GM23338 (cell line): ENCODE data around the gene MYO9A. TPM values are rescaled to one million over a fixed set of nuclear protein-coding genes. Genes with fewer than 3 reads are reported as not detected.

ENCODE experiments used
- ATAC-seq: fragments of 200-7000 bp; cut with Tn5 transposase; 3 replicates; pipeline ENCODE4 v1.9.1; 2020
- DNase-seq: peaks from one replicate; pipeline ENCODE4 v3.0.0-alpha.2; 2015; ENCODE audit warnings: low spot score
- H2AFZ ChIP-seq: fragments of 200-600 bp; sonication (generic); 2 replicates; pipeline ENCODE4 v1.8.0; 2016; ENCODE audit warnings: antibody characterized with exemption, mild to moderate bottlenecking, moderate library complexity
- H3F3A ChIP-seq: fragments of 200-600 bp; sonication (generic); replicated peaks from 2 replicates; pipeline ENCODE4 v1.8.0; 2017; ENCODE audit warnings: antibody characterized with exemption, mixed run types, low read depth
- H3K27ac ChIP-seq: fragments of 200-600 bp; sonication (generic); 2 replicates; pipeline ENCODE4 v1.6.1; 2016; ENCODE audit warnings: low read depth
- H3K27me3 ChIP-seq: fragments of 200-600 bp; sonication (generic); 2 replicates; pipeline ENCODE4 v1.8.0; 2016; ENCODE audit warnings: mild to moderate bottlenecking, mixed run types, moderate library complexity; ENCODE audit not compliant: insufficient read depth
- H3K36me3 ChIP-seq: fragments of 200-600 bp; sonication (generic); 2 replicates; pipeline ENCODE4 v1.8.0; 2016; ENCODE audit warnings: mild to moderate bottlenecking; ENCODE audit not compliant: insufficient read depth
- H3K4me1 ChIP-seq: fragments of 200-600 bp; sonication (generic); 2 replicates; pipeline ENCODE4 v1.8.0; 2016; ENCODE audit warnings: mild to moderate bottlenecking, moderate library complexity; ENCODE audit not compliant: insufficient read depth
- H3K4me2 ChIP-seq: fragments of 200-600 bp; sonication (generic); 2 replicates; pipeline ENCODE4 v1.7.1; 2017; ENCODE audit warnings: mixed run types
- H3K4me3 ChIP-seq: fragments of 200-600 bp; sonication (generic); 2 replicates; pipeline ENCODE4 v1.6.1; 2016; ENCODE audit warnings: mixed run types
- H3K79me2 ChIP-seq: fragments of 200-600 bp; sonication (generic); replicated peaks from 2 replicates; pipeline ENCODE4 v1.8.0; 2017; ENCODE audit warnings: mild to moderate bottlenecking; ENCODE audit not compliant: insufficient read depth
- H3K9me2 ChIP-seq: fragments of 200-600 bp; sonication (generic); 2 replicates; pipeline ENCODE4 v1.8.0; 2017; ENCODE audit not compliant: insufficient read depth
- H4K20me1 ChIP-seq: fragments of 200-600 bp; sonication (generic); replicated peaks from 2 replicates; pipeline ENCODE4 v1.8.0; 2017; ENCODE audit warnings: mild to moderate bottlenecking; ENCODE audit not compliant: insufficient read depth
- H3K27ac Mint-ChIP-seq: 2 replicates; pipeline ENCODE4 v1.8.0; 2020; ENCODE audit warnings: inconsistent platforms, mild to moderate bottlenecking, moderate library complexity, mixed read lengths
- H3K27me3 Mint-ChIP-seq: 3 replicates; pipeline ENCODE4 v1.8.0; 2022; ENCODE audit warnings: low read depth, mild to moderate bottlenecking, moderate library complexity, mixed read lengths, inconsistent platforms; ENCODE audit not compliant: insufficient read depth, poor library complexity
- H3K36me3 Mint-ChIP-seq: 3 replicates; pipeline ENCODE4 v1.8.0; 2021; ENCODE audit warnings: low read depth, mild to moderate bottlenecking, inconsistent platforms, moderate library complexity, mixed read lengths
- H3K4me1 Mint-ChIP-seq: 3 replicates; pipeline ENCODE4 v1.8.0; 2020; ENCODE audit warnings: mild to moderate bottlenecking, inconsistent platforms, mixed read lengths
- H3K4me3 Mint-ChIP-seq: 3 replicates; pipeline ENCODE4 v1.8.0; 2021; ENCODE audit warnings: moderate library complexity, mild to moderate bottlenecking, inconsistent platforms, mixed read lengths
- H3K9me3 Mint-ChIP-seq: 3 replicates; pipeline ENCODE4 v1.8.0; 2020; ENCODE audit warnings: moderate library complexity, mild to moderate bottlenecking, inconsistent platforms, mixed read lengths
- CREB1 ChIP-seq: fragments of 250-450 bp; sonication (Bioruptor Pico); IDR thresholded peaks from 2 replicates; pipeline ENCODE4 v1.5.0; 2020; ENCODE audit warnings: low read depth, mild to moderate bottlenecking, moderate library complexity
- EZH2 ChIP-seq: fragments of 200-600 bp; sonication (generic); IDR thresholded peaks from one replicate; pipeline ENCODE4 v1.8.0; 2017; ENCODE audit warnings: antibody characterized with exemption, mild to moderate bottlenecking, low read depth; ENCODE audit not compliant: unreplicated experiment
- EZH2phosphoT487 ChIP-seq: fragments of 200-600 bp; sonication (generic); IDR thresholded peaks from one replicate; pipeline ENCODE4 v1.8.1; 2018; ENCODE audit warnings: antibody characterized with exemption; ENCODE audit not compliant: unreplicated experiment
- JUNB ChIP-seq: IDR thresholded peaks from one replicate; pipeline ENCODE4 v1.6.1; 2016; ENCODE audit warnings: antibody characterized with exemption; ENCODE audit not compliant: unreplicated experiment
- NANOG ChIP-seq: IDR thresholded peaks from 2 replicates; pipeline ENCODE4 v1.6.1; 2016; ENCODE audit warnings: antibody characterized with exemption, borderline replicate concordance
- POLR2AphosphoS5 ChIP-seq: IDR thresholded peaks from 2 replicates; pipeline ENCODE4 v1.6.1; 2016; ENCODE audit warnings: antibody characterized with exemption, low read depth
- STAT1 ChIP-seq: IDR thresholded peaks from one replicate; pipeline ENCODE4 v1.6.1; 2016; ENCODE audit warnings: antibody characterized with exemption; ENCODE audit not compliant: unreplicated experiment
- ZNF114 ChIP-seq: fragments of 250-450 bp; sonication (Bioruptor Pico); IDR thresholded peaks from 2 replicates; pipeline ENCODE4 v1.5.0; 2020; ENCODE audit warnings: mild to moderate bottlenecking, moderate library complexity
- ZNF331 ChIP-seq: fragments of 250-450 bp; sonication (Bioruptor Pico); IDR thresholded peaks from 2 replicates; pipeline ENCODE4 v1.5.0; 2020; ENCODE audit warnings: low read depth, mild to moderate bottlenecking, moderate library complexity
- polyA plus RNA-seq: library from polyadenylated mRNA; unstranded; fragments of >200 nt; fragmentation: Nextera tagmentation; extraction: Ambion mirVana; gene quantifications from 2 replicates; pipeline ENCODE4 v1.2.1, GENCODE V29; 2016
- total RNA-seq: library from RNA; depleted of rRNA; stranded (reverse); fragments of >200 nt; shearing (Covaris generic); gene quantifications from 2 replicates; pipeline ENCODE4 v1.2.3, GENCODE V29; 2014
- TF ChIP-seq, protein P1 (sequence below): fragments of 250-450 bp; sonication (Bioruptor Pico); IDR thresholded peaks from 2 replicates; pipeline ENCODE4 v1.5.0; 2020; ENCODE audit warnings: mild to moderate bottlenecking, moderate library complexity
- TF ChIP-seq, protein P2 (sequence below): IDR thresholded peaks from 2 replicates; pipeline ENCODE4 v1.6.1; 2016; ENCODE audit warnings: antibody characterized with exemption
- TF ChIP-seq, protein P3 (sequence below): IDR thresholded peaks from one replicate; pipeline ENCODE4 v1.6.1; 2018; ENCODE audit warnings: antibody characterized with exemption; ENCODE audit not compliant: unreplicated experiment
- TF ChIP-seq, protein P4 (sequence below), 2 experiments: fragments of 200-600 bp in 1 of 2; sonication (generic) in 1 of 2; conservative IDR thresholded peaks; 2 replicates each; pipeline versions ENCODE4 v1.5.1 to v1.6.1; 2016 to 2017; ENCODE audit warnings: antibody characterized with exemption in 2 of 2, low read depth in 2 of 2, mild to moderate bottlenecking in 2 of 2, moderate library complexity in 1 of 2

The MYO9A gene
- total and polyA plus RNA-seq, 2 experiments from 2014 or later = 11.6 to 32.8 TPM

DNA sequence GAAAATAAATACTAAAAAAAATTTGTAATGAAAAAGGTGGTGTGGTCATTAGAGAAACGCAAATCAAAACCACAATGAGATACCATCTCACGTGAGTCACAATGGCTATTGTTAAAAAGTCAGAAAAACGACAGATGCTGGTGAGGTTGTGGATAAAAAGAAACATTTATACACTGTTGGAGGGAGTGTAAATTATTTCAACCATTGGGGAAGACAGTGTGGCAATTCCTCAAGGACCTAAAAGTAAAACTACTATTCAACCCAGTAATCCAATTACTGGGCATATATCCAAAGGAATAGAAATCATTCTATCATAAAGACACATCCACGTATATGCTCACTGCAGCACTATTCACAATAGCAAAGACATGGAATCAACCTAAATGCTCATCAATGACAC, 120.3 kb downstream of the MYO9A start:
- TF ChIP-seq, protein P1, sequence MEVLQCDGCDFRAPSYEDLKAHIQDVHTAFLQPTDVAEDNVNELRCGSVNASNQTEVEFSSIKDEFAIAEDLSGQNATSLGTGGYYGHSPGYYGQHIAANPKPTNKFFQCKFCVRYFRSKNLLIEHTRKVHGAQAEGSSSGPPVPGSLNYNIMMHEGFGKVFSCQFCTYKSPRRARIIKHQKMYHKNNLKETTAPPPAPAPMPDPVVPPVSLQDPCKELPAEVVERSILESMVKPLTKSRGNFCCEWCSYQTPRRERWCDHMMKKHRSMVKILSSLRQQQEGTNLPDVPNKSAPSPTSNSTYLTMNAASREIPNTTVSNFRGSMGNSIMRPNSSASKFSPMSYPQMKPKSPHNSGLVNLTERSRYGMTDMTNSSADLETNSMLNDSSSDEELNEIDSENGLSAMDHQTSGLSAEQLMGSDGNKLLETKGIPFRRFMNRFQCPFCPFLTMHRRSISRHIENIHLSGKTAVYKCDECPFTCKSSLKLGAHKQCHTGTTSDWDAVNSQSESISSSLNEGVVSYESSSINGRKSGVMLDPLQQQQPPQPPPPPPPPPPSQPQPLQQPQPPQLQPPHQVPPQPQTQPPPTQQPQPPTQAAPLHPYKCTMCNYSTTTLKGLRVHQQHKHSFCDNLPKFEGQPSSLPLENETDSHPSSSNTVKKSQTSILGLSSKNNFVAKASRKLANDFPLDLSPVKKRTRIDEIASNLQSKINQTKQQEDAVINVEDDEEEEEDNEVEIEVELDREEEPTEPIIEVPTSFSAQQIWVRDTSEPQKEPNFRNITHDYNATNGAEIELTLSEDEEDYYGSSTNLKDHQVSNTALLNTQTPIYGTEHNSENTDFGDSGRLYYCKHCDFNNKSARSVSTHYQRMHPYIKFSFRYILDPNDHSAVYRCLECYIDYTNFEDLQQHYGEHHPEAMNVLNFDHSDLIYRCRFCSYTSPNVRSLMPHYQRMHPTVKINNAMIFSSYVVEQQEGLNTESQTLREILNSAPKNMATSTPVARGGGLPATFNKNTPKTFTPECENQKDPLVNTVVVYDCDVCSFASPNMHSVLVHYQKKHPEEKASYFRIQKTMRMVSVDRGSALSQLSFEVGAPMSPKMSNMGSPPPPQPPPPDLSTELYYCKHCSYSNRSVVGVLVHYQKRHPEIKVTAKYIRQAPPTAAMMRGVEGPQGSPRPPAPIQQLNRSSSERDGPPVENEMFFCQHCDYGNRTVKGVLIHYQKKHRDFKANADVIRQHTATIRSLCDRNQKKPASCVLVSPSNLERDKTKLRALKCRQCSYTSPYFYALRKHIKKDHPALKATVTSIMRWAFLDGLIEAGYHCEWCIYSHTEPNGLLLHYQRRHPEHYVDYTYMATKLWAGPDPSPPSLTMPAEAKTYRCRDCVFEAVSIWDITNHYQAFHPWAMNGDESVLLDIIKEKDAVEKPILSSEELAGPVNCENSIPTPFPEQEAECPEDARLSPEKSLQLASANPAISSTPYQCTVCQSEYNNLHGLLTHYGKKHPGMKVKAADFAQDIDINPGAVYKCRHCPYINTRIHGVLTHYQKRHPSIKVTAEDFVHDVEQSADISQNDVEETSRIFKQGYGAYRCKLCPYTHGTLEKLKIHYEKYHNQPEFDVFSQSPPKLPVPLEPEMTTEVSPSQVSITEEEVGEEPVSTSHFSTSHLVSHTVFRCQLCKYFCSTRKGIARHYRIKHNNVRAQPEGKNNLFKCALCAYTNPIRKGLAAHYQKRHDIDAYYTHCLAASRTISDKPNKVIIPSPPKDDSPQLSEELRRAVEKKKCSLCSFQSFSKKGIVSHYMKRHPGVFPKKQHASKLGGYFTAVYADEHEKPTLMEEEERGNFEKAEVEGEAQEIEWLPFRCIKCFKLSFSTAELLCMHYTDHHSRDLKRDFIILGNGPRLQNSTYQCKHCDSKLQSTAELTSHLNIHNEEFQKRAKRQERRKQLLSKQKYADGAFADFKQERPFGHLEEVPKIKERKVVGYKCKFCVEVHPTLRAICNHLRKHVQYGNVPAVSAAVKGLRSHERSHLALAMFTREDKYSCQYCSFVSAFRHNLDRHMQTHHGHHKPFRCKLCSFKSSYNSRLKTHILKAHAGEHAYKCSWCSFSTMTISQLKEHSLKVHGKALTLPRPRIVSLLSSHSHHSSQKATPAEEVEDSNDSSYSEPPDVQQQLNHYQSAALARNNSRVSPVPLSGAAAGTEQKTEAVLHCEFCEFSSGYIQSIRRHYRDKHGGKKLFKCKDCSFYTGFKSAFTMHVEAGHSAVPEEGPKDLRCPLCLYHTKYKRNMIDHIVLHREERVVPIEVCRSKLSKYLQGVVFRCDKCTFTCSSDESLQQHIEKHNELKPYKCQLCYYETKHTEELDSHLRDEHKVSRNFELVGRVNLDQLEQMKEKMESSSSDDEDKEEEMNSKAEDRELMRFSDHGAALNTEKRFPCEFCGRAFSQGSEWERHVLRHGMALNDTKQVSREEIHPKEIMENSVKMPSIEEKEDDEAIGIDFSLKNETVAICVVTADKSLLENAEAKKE (CRISPR knock-in tag) = no peak
- TF ChIP-seq, protein P2, sequence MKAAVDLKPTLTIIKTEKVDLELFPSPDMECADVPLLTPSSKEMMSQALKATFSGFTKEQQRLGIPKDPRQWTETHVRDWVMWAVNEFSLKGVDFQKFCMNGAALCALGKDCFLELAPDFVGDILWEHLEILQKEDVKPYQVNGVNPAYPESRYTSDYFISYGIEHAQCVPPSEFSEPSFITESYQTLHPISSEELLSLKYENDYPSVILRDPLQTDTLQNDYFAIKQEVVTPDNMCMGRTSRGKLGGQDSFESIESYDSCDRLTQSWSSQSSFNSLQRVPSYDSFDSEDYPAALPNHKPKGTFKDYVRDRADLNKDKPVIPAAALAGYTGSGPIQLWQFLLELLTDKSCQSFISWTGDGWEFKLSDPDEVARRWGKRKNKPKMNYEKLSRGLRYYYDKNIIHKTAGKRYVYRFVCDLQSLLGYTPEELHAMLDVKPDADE = no peak
- TF ChIP-seq ZNF114 (CRISPR knock-in tag) (no peak), NANOG (no peak), ZNF331 (no peak), EZH2 (no peak), STAT1 (no peak), EZH2phosphoT487 (no peak), CREB1 (CRISPR knock-in tag) (no peak), JUNB (no peak), POLR2AphosphoS5 (no peak)
- TF ChIP-seq, protein P3, sequence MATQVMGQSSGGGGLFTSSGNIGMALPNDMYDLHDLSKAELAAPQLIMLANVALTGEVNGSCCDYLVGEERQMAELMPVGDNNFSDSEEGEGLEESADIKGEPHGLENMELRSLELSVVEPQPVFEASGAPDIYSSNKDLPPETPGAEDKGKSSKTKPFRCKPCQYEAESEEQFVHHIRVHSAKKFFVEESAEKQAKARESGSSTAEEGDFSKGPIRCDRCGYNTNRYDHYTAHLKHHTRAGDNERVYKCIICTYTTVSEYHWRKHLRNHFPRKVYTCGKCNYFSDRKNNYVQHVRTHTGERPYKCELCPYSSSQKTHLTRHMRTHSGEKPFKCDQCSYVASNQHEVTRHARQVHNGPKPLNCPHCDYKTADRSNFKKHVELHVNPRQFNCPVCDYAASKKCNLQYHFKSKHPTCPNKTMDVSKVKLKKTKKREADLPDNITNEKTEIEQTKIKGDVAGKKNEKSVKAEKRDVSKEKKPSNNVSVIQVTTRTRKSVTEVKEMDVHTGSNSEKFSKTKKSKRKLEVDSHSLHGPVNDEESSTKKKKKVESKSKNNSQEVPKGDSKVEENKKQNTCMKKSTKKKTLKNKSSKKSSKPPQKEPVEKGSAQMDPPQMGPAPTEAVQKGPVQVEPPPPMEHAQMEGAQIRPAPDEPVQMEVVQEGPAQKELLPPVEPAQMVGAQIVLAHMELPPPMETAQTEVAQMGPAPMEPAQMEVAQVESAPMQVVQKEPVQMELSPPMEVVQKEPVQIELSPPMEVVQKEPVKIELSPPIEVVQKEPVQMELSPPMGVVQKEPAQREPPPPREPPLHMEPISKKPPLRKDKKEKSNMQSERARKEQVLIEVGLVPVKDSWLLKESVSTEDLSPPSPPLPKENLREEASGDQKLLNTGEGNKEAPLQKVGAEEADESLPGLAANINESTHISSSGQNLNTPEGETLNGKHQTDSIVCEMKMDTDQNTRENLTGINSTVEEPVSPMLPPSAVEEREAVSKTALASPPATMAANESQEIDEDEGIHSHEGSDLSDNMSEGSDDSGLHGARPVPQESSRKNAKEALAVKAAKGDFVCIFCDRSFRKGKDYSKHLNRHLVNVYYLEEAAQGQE = no peak
- TF ChIP-seq, protein P4, sequence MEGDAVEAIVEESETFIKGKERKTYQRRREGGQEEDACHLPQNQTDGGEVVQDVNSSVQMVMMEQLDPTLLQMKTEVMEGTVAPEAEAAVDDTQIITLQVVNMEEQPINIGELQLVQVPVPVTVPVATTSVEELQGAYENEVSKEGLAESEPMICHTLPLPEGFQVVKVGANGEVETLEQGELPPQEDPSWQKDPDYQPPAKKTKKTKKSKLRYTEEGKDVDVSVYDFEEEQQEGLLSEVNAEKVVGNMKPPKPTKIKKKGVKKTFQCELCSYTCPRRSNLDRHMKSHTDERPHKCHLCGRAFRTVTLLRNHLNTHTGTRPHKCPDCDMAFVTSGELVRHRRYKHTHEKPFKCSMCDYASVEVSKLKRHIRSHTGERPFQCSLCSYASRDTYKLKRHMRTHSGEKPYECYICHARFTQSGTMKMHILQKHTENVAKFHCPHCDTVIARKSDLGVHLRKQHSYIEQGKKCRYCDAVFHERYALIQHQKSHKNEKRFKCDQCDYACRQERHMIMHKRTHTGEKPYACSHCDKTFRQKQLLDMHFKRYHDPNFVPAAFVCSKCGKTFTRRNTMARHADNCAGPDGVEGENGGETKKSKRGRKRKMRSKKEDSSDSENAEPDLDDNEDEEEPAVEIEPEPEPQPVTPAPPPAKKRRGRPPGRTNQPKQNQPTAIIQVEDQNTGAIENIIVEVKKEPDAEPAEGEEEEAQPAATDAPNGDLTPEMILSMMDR (conservative IDR thresholded peaks at IDR 0.05; ENCODE audit: low read depth in 2 of 2) = no peak
- Mint-ChIP-seq H3K27ac (no peak overlapping the region), H3K4me1 (no peaks in the 10 kb centered on the region)

More for the DNA sequence above, 120.3 kb downstream of the MYO9A start:
- no peaks in the 10 kb centered on the region for H3K9me3 Mint-ChIP-seq
- ATAC-seq = no peak
- no peak overlapping the region for H3K27ac ChIP-seq
- H3K9me2 ChIP-seq = no peaks in the 10 kb centered on the region
- no peak overlapping the region for H3K4me2 ChIP-seq
- no peaks in the 10 kb centered on the region for H3K27me3 ChIP-seq
- H4K20me1 ChIP-seq = no peaks in the 10 kb centered on the region
- H3K27me3 Mint-ChIP-seq = no peaks in the 10 kb centered on the region
- 0 out of 2 replicates have a peak, but pooled peaks cover 3% of the 10 kb centered on the region for H3K36me3 ChIP-seq
- peaks cover 3% of the 10 kb centered on the region; the same call in 1 of the 3 replicates for H3K36me3 Mint-ChIP-seq
- no peaks in the 10 kb centered on the region for H3F3A ChIP-seq
- H3K4me1 ChIP-seq = no peaks in the 10 kb centered on the region
- no peak overlapping the region for H2AFZ ChIP-seq
- H3K79me2 ChIP-seq = no peaks in the 10 kb centered on the region
- H3K4me3 Mint-ChIP-seq = no peak overlapping the region
- no peak for DNase-seq
- no peak overlapping the region for H3K4me3 ChIP-seq
